Effector memory CD8-positive, alpha-beta T cell (primary cell): Measurements from ENCODE around the gene TMEM14A.

Experiments used
- ATAC-seq: fragments of 150-1000 bp; cut with Tn5 transposase; replicated peaks from 2 replicates; pipeline ENCODE4 v1.10.0; 2021; ENCODE audit warnings: mild to moderate bottlenecking, moderate library complexity
- DNase-seq, 3 experiments: peaks; one replicate each; pipeline ENCODE4 v3.0.0; 2021
- H3K27ac Mint-ChIP-seq, 2 donors: one replicate each; pipeline ENCODE4 v1.8.0; 2022; ENCODE audit warnings: mild to moderate bottlenecking in 2 of 2, mixed read lengths in 2 of 2, moderate library complexity in 2 of 2
- H3K27me3 Mint-ChIP-seq, 2 donors: one replicate each; pipeline ENCODE4 v1.8.0; 2022; ENCODE audit warnings: mixed read lengths in 2 of 2
- H3K36me3 Mint-ChIP-seq: one replicate; pipeline ENCODE4 v1.8.0; 2022; ENCODE audit warnings: mild to moderate bottlenecking, moderate library complexity, mixed read lengths; ENCODE audit not compliant: insufficient read depth
- H3K4me1 Mint-ChIP-seq, 2 donors: one replicate each; pipeline ENCODE4 v1.8.0; 2022; ENCODE audit warnings: low read depth in 2 of 2, mixed read lengths in 2 of 2
- H3K4me3 Mint-ChIP-seq, 2 donors: one replicate each; pipeline ENCODE4 v1.8.0; 2022; ENCODE audit warnings: mild to moderate bottlenecking in 2 of 2, mixed read lengths in 2 of 2, moderate library complexity in 2 of 2
- H3K9me3 Mint-ChIP-seq, 2 donors: one replicate each; pipeline ENCODE4 v1.8.0; 2022; ENCODE audit warnings: mixed read lengths in 2 of 2

The TMEM14A gene

GRCh38 chr6:52724406-52725121 lies 53.7 kb downstream of the TMEM14A start:
- DNase-seq (peak; percentile 34 to 42 (median 35)), ATAC-seq (peak; percentile 78)
- Mint-ChIP-seq H3K27ac (no peak overlapping the region), H3K27me3 (peaks cover 9 to 18% of the 10 kb centered on the region in 2 donors), H3K4me1 (no peaks in the 10 kb centered on the region), H3K36me3 (no peaks in the 10 kb centered on the region), H3K9me3 (no peaks in the 10 kb centered on the region), H3K4me3 (no peak overlapping the region)

- Mint-ChIP-seq H3K9me3 (no peaks in the 10 kb centered on the region), H3K27me3 (peaks cover 9 to 18% of the 10 kb centered on the region in 2 donors), H3K4me1 (no peaks in the 10 kb centered on the region), H3K27ac (no peak overlapping the region), H3K36me3 (no peaks in the 10 kb centered on the region), H3K4me3 (no peak overlapping the region)
- ATAC-seq: no peak
- DNase-seq: no peak
Measured at GRCh38 chr6:52725143-52725534, 54.2 kb downstream of the TMEM14A start.

GRCh38 chr6:52725535-52726192 lies 54.8 kb downstream of the TMEM14A start:
- H3K4me1 Mint-ChIP-seq: no peaks in the 10 kb centered on the region
- H3K27me3 Mint-ChIP-seq: peaks cover 6 to 13% of the 10 kb centered on the region in 2 donors
- no peaks in the 10 kb centered on the region for H3K36me3 Mint-ChIP-seq
- no peak overlapping the region for H3K4me3 Mint-ChIP-seq
- DNase-seq (no peak), ATAC-seq (no peak)
- no peaks in the 10 kb centered on the region for H3K9me3 Mint-ChIP-seq
- H3K27ac Mint-ChIP-seq: no peak overlapping the region

- DNase-seq (no peak), ATAC-seq (no peak)
- no peaks in the 10 kb centered on the region for H3K9me3 Mint-ChIP-seq
- no peaks in the 10 kb centered on the region for H3K36me3 Mint-ChIP-seq
- no peak overlapping the region for H3K27ac Mint-ChIP-seq
- H3K4me3 Mint-ChIP-seq: no peak overlapping the region
- peaks cover under 1 to 8% of the 10 kb centered on the region in 2 donors for H3K27me3 Mint-ChIP-seq
- H3K4me1 Mint-ChIP-seq: no peaks in the 10 kb centered on the region
Measured at GRCh38 chr6:52726193-52726542, 55.3 kb downstream of the TMEM14A start.

DNA sequence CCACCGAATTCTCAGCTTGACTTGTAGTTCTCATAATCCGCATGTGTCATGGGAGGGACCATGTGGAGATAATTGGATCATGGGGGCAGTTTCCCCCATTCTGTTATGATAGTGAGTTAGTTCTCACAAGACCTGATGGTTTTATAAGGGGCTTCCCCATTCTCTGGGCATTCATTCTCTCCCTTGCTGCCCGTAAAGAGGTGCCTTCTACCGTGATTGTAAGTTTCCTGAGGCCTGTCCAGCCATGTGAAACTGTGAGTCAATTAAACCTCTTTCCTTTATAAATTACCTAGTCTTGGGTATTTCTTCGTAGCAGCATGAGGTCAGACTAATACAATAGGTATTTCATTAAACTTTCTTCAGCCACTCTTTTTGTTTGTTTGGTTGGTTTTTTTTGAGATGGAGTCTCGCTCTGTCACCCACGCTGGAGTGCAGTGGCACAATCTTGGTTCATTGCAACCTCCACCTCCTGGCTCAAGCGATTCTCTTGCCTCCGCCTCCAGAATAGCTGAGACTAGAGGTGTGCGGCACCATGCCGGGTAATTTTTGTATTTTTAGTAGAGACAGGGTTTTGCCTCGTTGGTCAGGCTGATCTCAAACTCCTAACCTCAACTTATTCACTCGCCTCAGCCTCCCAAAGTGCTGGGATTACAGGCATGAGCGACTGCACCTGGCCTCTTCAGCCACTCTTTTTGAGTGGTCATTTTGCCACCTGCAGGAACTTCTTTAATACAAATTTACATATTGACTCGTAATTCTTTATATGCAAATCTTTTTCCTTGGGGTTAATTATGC lies 56.0 kb downstream of the TMEM14A start:
- Mint-ChIP-seq H3K36me3 (no peaks in the 10 kb centered on the region), H3K4me1 (no peaks in the 10 kb centered on the region), H3K27me3 (peaks cover 0 to 9% of the 10 kb centered on the region in 2 donors), H3K4me3 (no peak overlapping the region), H3K9me3 (no peaks in the 10 kb centered on the region), H3K27ac (no peak overlapping the region)
- ATAC-seq (no peak), DNase-seq (no peak)

DNA sequence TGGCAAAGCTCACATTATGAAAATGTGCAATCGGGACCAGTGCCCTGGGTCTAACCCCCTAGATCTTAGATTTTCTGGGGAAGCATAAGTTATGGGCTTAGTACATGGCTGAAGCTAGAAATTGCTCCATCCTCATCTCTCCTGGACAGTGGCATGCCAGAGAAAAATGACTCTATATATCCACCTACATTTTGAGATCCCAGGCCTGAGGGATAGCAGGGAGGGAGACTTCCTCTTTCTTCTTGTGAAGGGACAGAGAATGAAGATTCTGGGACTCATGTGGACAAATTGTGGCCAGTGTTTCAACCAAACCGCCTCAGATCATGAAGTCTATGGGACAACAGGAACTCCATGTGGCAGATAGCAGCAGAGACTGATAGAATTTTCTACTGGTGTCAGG lies 57.0 kb downstream of the TMEM14A start:
- ATAC-seq: no peak
- no peak for DNase-seq
- H3K4me1 Mint-ChIP-seq: no peaks in the 10 kb centered on the region
- no peak overlapping the region for H3K4me3 Mint-ChIP-seq
- peaks cover 0 to 11% of the 10 kb centered on the region in 2 donors for H3K27me3 Mint-ChIP-seq
- H3K9me3 Mint-ChIP-seq: no peaks in the 10 kb centered on the region
- H3K27ac Mint-ChIP-seq: no peak overlapping the region
- no peaks in the 10 kb centered on the region for H3K36me3 Mint-ChIP-seq

DNA sequence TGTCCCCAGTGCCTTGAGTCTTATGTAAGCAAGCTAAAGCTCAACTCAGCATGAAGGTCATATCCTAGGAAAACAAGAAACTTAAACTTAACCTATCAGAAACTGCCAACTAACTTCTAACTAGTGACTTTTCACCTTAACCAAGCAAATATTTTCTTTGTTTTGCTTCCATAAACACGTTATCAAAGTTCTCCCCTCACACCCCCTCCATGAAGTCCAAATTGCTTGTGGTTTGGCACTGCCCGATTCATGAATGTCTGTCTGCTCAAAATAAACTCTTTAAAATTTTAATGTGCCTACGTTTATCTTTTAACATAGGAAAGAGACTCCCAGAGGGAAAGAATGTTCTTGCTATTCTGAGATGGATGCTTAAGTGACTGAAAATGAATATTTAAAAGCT lies 57.5 kb downstream of the TMEM14A start:
- ATAC-seq: no peak
- Mint-ChIP-seq H3K4me3 (no peak overlapping the region), H3K9me3 (no peaks in the 10 kb centered on the region), H3K4me1 (no peaks in the 10 kb centered on the region), H3K27me3 (peaks cover 0 to 15% of the 10 kb centered on the region in 2 donors), H3K36me3 (no peaks in the 10 kb centered on the region), H3K27ac (no peak overlapping the region)
- no peak for DNase-seq

DNA sequence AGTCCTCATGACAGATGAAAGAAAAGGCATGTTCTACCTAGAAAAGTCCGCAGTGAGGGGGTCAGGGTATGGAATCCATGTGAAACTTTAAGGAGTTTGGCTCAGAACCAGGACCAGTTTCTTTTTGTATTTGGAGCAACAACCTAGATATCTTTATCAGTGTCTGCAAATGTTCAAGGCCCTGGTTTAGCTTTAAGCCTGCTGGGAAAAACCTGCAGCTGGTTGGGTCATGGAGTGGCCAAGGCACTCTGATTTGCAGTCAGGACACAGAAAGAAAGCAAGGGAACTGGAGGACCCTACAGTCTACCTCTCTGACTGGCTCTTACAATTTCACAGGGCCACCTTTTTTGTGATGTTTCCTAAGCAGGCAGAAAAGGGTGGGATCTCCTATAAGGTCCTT lies 58.7 kb downstream of the TMEM14A start:
- DNase-seq: no peak
- Mint-ChIP-seq H3K27ac (no peak overlapping the region), H3K27me3 (peaks cover 0 to 21% of the 10 kb centered on the region in 2 donors), H3K4me1 (no peaks in the 10 kb centered on the region), H3K9me3 (no peaks in the 10 kb centered on the region), H3K36me3 (no peaks in the 10 kb centered on the region), H3K4me3 (no peak overlapping the region)
- no peak for ATAC-seq

GRCh38 chr6:52731719-52732118 lies 60.8 kb downstream of the TMEM14A start:
- peaks cover 0 to 25% of the 10 kb centered on the region in 2 donors for H3K27me3 Mint-ChIP-seq
- DNase-seq (no peak), ATAC-seq (no peak)
- no peaks in the 10 kb centered on the region for H3K36me3 Mint-ChIP-seq
- H3K4me1 Mint-ChIP-seq: no peaks in the 10 kb centered on the region
- H3K27ac Mint-ChIP-seq: no peak overlapping the region
- H3K4me3 Mint-ChIP-seq: no peak overlapping the region
- no peaks in the 10 kb centered on the region for H3K9me3 Mint-ChIP-seq

DNA sequence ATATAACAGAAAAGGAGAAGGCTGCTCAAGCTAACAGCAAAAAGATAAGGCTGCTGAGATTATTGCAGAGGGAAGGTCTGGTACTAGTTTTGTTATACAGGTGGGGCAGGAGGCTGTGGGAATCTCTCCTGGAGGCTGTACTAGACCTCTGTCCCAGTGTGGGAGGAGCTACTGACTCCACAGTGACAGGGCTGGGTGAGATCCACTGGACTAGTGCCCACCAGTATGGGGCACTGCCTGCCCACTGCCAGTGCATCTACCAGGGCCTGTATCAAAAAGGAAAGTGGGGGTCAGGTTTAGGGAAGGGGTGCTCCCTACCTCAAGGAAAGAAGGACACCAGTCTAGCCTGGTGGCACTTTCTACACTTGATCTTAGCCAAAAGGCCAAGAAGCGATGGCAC lies 62.3 kb downstream of the TMEM14A start:
- no peaks in the 10 kb centered on the region for H3K4me1 Mint-ChIP-seq

DNA sequence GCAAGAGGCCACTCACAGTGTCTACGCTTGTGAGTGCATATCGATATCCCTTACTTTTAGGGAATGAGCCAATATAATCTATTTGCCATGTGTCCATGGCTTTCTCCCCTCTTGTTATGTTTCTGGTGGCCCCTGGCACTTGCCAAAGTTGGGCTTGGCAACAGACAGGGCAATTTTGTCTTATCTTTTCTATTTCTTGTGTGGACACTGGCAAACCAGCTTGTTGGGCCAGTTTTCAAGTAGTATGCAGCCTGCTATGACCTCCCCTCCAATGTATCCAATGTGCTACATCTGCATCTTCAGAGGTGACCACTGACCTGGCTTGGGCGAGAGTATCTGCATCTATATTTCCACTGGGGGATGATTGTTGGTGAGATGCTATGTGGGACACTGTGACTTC lies 63.2 kb downstream of the TMEM14A start:
- no peak overlapping the region for H3K27ac Mint-ChIP-seq
- no peaks in the 10 kb centered on the region for H3K9me3 Mint-ChIP-seq
- DNase-seq: no peak
- H3K36me3 Mint-ChIP-seq: no peaks in the 10 kb centered on the region
- ATAC-seq: no peak
- no peaks in the 10 kb centered on the region for H3K4me1 Mint-ChIP-seq
- H3K27me3 Mint-ChIP-seq: peaks cover 0 to 34% of the 10 kb centered on the region in 2 donors
- no peak overlapping the region for H3K4me3 Mint-ChIP-seq

More for the DNA sequence above, 62.3 kb downstream of the TMEM14A start:
- Mint-ChIP-seq H3K27ac (no peak overlapping the region), H3K9me3 (no peaks in the 10 kb centered on the region), H3K36me3 (no peaks in the 10 kb centered on the region), H3K27me3 (peaks cover 0 to 31% of the 10 kb centered on the region in 2 donors), H3K4me3 (no peak overlapping the region)
- ATAC-seq (no peak), DNase-seq (no peak)

GRCh38 chr6:52735071-52735470 lies 64.2 kb downstream of the TMEM14A start:
- no peaks in the 10 kb centered on the region for H3K4me1 Mint-ChIP-seq
- H3K36me3 Mint-ChIP-seq: no peaks in the 10 kb centered on the region
- no peak overlapping the region for H3K27ac Mint-ChIP-seq
- no peak overlapping the region for H3K4me3 Mint-ChIP-seq
- no peak for DNase-seq
- H3K9me3 Mint-ChIP-seq: no peaks in the 10 kb centered on the region
- peaks cover 0 to 34% of the 10 kb centered on the region in 2 donors for H3K27me3 Mint-ChIP-seq
- no peak for ATAC-seq

DNA sequence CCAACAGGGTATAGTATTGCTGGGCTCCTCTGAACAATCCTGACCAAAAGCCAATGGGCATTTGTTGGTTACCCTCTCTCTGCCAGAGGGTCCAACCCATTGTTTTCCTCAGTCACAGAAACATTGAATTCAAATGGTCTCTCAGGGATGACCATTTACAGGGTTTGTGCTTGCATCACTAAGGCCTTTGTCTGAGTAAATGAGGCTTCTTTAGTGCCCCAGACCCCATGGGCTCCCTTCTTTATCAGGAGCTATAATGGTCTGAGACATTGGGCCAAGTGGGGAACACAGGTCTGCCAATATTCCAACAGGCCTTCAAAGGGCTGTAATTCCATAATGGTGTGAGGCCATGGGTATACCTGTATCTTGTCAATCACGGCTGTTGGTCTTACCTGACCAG lies 65.2 kb downstream of the TMEM14A start:
- ATAC-seq: no peak
- H3K27ac Mint-ChIP-seq: no peak overlapping the region
- peaks cover 0 to 42% of the 10 kb centered on the region in 2 donors for H3K27me3 Mint-ChIP-seq
- no peak overlapping the region for H3K4me3 Mint-ChIP-seq
- no peaks in the 10 kb centered on the region for H3K4me1 Mint-ChIP-seq
- no peak for DNase-seq
- H3K36me3 Mint-ChIP-seq: no peaks in the 10 kb centered on the region
- H3K9me3 Mint-ChIP-seq: peaks cover 0 to 5% of the 10 kb centered on the region in 2 donors
